22Rv1 (cell line): ENCODE results near the gene SCAND1.

Source experiments
- H3K27ac ChIP-seq: fragments of 450-650 bp; 2 replicates; pipeline ENCODE4 v1.5.1; 2017
- CTCF ChIP-seq: fragments of 450-650 bp; IDR thresholded peaks from 2 replicates; pipeline ENCODE4 v1.5.1; 2017; ENCODE audit warnings: mild to moderate bottlenecking
- ZFX ChIP-seq: fragments of 450-650 bp; IDR thresholded peaks from 2 replicates; pipeline ENCODE4 v1.6.1; 2017; ENCODE audit warnings: antibody characterized with exemption, borderline replicate concordance

The SCAND1 gene

GRCh38 chr20:35912881-35913280 is 41.4 kb downstream of the SCAND1 start:
- TF ChIP-seq CTCF (no peak), ZFX (no peak)
- H3K27ac ChIP-seq: no peak overlapping the region

GRCh38 chr20:35910254-35910653 is 44.0 kb downstream of the SCAND1 start:
- TF ChIP-seq ZFX (no peak), CTCF (no peak)
- H3K27ac ChIP-seq: no peak overlapping the region

- no peak overlapping the region for H3K27ac ChIP-seq
- TF ChIP-seq ZFX (no peak), CTCF (no peak)
These were observed 44.5 kb downstream of the SCAND1 start for GRCh38 chr20:35909796-35910195.

GRCh38 chr20:35909176-35909575 is 45.1 kb downstream of the SCAND1 start:
- TF ChIP-seq CTCF: no peak
- no peak for TF ChIP-seq ZFX

GRCh38 chr20:35908007-35908406 is 46.3 kb downstream of the SCAND1 start:
- no peak overlapping the region for H3K27ac ChIP-seq

More at GRCh38 chr20:35909176-35909575, 45.1 kb downstream of the SCAND1 start:
- H3K27ac ChIP-seq: no peak overlapping the region

GRCh38 chr20:35907017-35907701 is 47.1 kb downstream of the SCAND1 start:
- H3K27ac ChIP-seq: no peak overlapping the region

More at GRCh38 chr20:35908007-35908406, 46.3 kb downstream of the SCAND1 start:
- TF ChIP-seq ZFX: no peak
- TF ChIP-seq CTCF: no peak

More at GRCh38 chr20:35907017-35907701, 47.1 kb downstream of the SCAND1 start:
- no peak for TF ChIP-seq ZFX
- no peak for TF ChIP-seq CTCF
